Esophagus squamous epithelium (tissue), 5 donors: ENCODE results near the gene CAPG. TPM values are rescaled to one million over a fixed set of nuclear protein-coding genes. Genes with fewer than 3 reads are reported as not detected.

Source experiments
- DNase-seq: peaks from one replicate; lab custom pipeline; 2025; lab: John Stamatoyannopoulos, UW
- H3K27ac ChIP-seq, 4 donors: fragments of 200-600 bp; sonication (generic); one replicate each; pipeline ENCODE4 v1.5.1; 2016 to 2019; ENCODE audit warnings: mild to moderate bottlenecking in 1 of 4
- H3K27me3 ChIP-seq, 4 donors: fragments of 200-600 bp; sonication (generic); 1 replicate in 3 of 4; 2 replicates in 1 of 4; pipeline versions ENCODE4 v1.5.1 to v1.6.0; 2017 to 2021; ENCODE audit warnings: antibody characterized with exemption in 1 of 4
- H3K36me3 ChIP-seq, 3 donors: fragments of 200-600 bp; sonication (generic); one replicate each; pipeline ENCODE4 v1.5.1; 2016 to 2019
- H3K4me1 ChIP-seq, 3 donors: fragments of 200-600 bp; sonication (generic); one replicate each; pipeline ENCODE4 v1.5.1; 2017 to 2019
- H3K4me3 ChIP-seq, 4 donors: fragments of 200-600 bp; sonication (generic); 1 replicate in 3 of 4; 2 replicates in 1 of 4; pipeline ENCODE4 v1.5.1; 2016 to 2019; ENCODE audit warnings: mild to moderate bottlenecking in 2 of 4, moderate library complexity in 1 of 4
- H3K9me3 ChIP-seq, 3 donors: fragments of 200-600 bp; sonication (generic); one replicate each; pipeline ENCODE4 v1.5.1; 2016 to 2019
- CTCF ChIP-seq, 6 experiments: fragments of 450-650 bp in 4 of 6; fragments of 200-600 bp in 2 of 6; sonication (generic) in 2 of 6; IDR thresholded peaks; one replicate each; pipeline ENCODE4 v1.5.1; 2016 to 2019; ENCODE audit warnings: antibody characterized with exemption in 6 of 6, mild to moderate bottlenecking in 4 of 6, moderate library complexity in 4 of 6
- POLR2A ChIP-seq, 4 donors: fragments of 450-650 bp; IDR thresholded peaks; one replicate each; pipeline ENCODE4 v1.6.1; 2017; ENCODE audit warnings: antibody characterized with exemption in 4 of 4, mild to moderate bottlenecking in 4 of 4, moderate library complexity in 3 of 4
- WGBS, 2 donors: methylation state at CpG; one replicate each; pipeline ENCODE4 v1.1.5; 2018; 5-methylcytosine and 5-hydroxymethylcytosine counted together
- intact Hi-C: fragments of 100-400 bp; cut with DNase I; formaldehyde crosslinking; loops from one replicate; pipeline ENCODE4 v1.15.0; 2022
- total RNA-seq, 4 donors: library from RNA; depleted of rRNA; stranded (reverse); fragments of >200 nt; gene quantifications; one replicate each; pipeline ENCODE4 v1.1.0, GENCODE V29; 2016
- donor health status: DM: yes; HTN: yes; CAD: no.

The CAPG gene
- total RNA-seq, 4 donors from 2014 or later, result 185 to 301 (median 221) TPM

- no peak for TF ChIP-seq POLR2A (IDR thresholded peaks at IDR 0.05)
- TF ChIP-seq CTCF (IDR thresholded peaks at IDR 0.05), result no peak
- Histone ChIP-seq H3K27me3 (no peaks in the 10 kb centered on the region), H3K27ac (peak overlapping the region; percentile 85 to 95 (median 94)), H3K4me1 (peaks cover 35 to 54% (median 36%) of the 10 kb centered on the region in 3 donors), H3K4me3 (no peak overlapping the region), H3K9me3 (no peaks in the 10 kb centered on the region), H3K36me3 (no peaks in the 10 kb centered on the region)
- DNase-seq, result no peak
- 73 to 91% methylated on average over 2 to 6 of the region's 6 CpGs for WGBS, 2 donors
- intact Hi-C loops, result no loop called here
Observed at GRCh38 chr2:85439025-85439472, 28.9 kb upstream of the CAPG start.

GRCh38 chr2:85438201-85439024 lies 28.2 kb upstream of the CAPG start:
- peak overlapping the region; percentile 85 to 95 (median 94) for H3K27ac ChIP-seq
- intact Hi-C loops, result no loop called here
- TF ChIP-seq POLR2A (IDR thresholded peaks at IDR 0.05) (no peak), CTCF (IDR thresholded peaks at IDR 0.05) (no peak)
- 48 to 60% methylated on average over 5 to 13 of the region's 19 CpGs for WGBS, 2 donors
- H3K27me3 ChIP-seq, result no peaks in the 10 kb centered on the region
- H3K4me3 ChIP-seq, result peak overlapping the region; percentile 23 to 68 (median 46)
- peaks cover 41 to 61% (median 42%) of the 10 kb centered on the region in 3 donors for H3K4me1 ChIP-seq
- no peak for DNase-seq
- H3K9me3 ChIP-seq, result no peaks in the 10 kb centered on the region
- no peaks in the 10 kb centered on the region for H3K36me3 ChIP-seq

- Histone ChIP-seq H3K36me3 (no peaks in the 10 kb centered on the region), H3K9me3 (no peaks in the 10 kb centered on the region), H3K4me1 (peaks cover 48 to 69% (median 48%) of the 10 kb centered on the region in 3 donors), H3K27ac (peak overlapping the region; percentile 85 to 95 (median 94)), H3K27me3 (no peaks in the 10 kb centered on the region), H3K4me3 (peak overlapping the region; percentile 23 to 68 (median 46))
- DNase-seq, result no peak
- intact Hi-C loops, result no loop called here
- WGBS, 2 donors, result 0 to 9% methylated on average over 1 to 26 of the region's 64 CpGs
- TF ChIP-seq POLR2A (IDR thresholded peaks at IDR 0.05) (peak in 3 of 4 donors; percentile 68 to 94 (median 91)), CTCF (IDR thresholded peaks at IDR 0.05) (peak in 1 of 6 experiments; percentile 14)
Observed at GRCh38 chr2:85437488-85438200, 27.5 kb upstream of the CAPG start.

GRCh38 chr2:85436836-85437487 lies 26.8 kb upstream of the CAPG start:
- intact Hi-C loops, result no loop called here

More at GRCh38 chr2:85436836-85437487, 26.8 kb upstream of the CAPG start:
- Histone ChIP-seq H3K4me1 (peaks cover 48 to 69% (median 48%) of the 10 kb centered on the region in 3 donors), H3K27me3 (no peaks in the 10 kb centered on the region), H3K9me3 (no peaks in the 10 kb centered on the region), H3K36me3 (no peaks in the 10 kb centered on the region), H3K4me3 (peak overlapping the region in 2 of 4 donors; percentile 51 to 68), H3K27ac (peak overlapping the region; percentile 85 to 95 (median 94))
- 64 to 65% methylated on average over 7 to 8 of the region's 10 CpGs for WGBS, 2 donors
- DNase-seq, result no peak
- TF ChIP-seq CTCF (IDR thresholded peaks at IDR 0.05), result no peak
- TF ChIP-seq POLR2A (IDR thresholded peaks at IDR 0.05), result no peak
